ENCODE data around the gene PTGFRN. TPM values are rescaled to one million over a fixed set of nuclear protein-coding genes. Genes with fewer than 3 reads are reported as not detected.

Gene PTGFRN
- total and polyA plus RNA-seq, 2 of the 8 experiments (the other 6 are each of a cell fraction or from before 2014, with no cell fraction given): 13.0 to 32.6 TPM

DNA sequence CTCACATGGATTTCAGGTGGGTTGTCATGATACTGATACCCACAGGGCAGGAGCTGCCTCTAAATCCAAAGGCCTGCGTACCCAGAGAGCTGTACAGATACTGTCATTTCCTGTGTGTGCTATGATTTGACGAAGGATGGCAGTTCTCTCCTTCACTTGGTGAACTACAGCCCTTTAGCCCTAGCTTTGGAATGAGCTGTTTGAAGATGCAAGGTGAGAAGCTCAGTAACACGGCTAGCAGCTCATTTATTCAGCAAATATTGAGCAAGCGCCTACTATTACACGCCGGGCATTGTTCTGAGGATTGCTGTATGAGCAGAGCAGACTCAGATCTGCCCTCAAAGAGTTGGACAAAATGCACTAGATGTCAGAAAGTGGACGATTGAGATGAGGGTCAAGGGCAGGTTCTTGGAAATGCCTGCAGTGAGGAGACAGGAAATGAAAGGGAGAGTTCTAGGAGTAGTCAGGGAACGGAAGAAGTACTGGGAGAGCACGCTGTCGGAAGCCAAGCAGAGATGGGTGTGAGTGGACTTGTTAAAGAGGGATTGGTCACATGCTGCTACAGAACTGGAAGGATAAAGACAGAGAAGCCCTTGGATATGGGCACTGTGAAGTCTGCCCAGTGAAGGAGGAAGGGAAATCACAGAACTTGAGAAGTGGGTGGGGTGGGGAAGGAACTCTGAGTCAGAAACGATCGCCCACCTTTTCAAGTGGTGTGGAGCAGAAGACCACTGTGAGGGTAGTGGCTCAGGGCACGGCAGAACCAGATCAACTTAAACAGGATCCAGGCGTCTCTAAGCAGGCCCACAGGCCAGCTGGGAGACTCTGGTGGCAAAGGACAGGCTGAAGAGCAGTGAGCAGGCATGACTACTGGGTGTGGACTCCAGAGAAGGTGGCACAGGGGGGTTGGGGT is 7.1 kb downstream of the PTGFRN start:
- Histone ChIP-seq H3K23me2 (ENCODE audit: low read depth, low read length) (no peaks in the 10 kb centered on the region), H2BK120ac (replicated peaks; ENCODE audit: low read depth, low read length) (no peak overlapping the region), H3K23ac (ENCODE audit: insufficient read length) (no peak overlapping the region), H3K14ac (ENCODE audit: insufficient read length) (no peak overlapping the region), H2BK5ac (ENCODE audit: low read depth, low read length) (no peak overlapping the region), H2BK12ac (ENCODE audit: low read depth, low read length) (no peak overlapping the region), H3K79me1 (ENCODE audit: low read depth, low read length) (peaks cover 30% of the 10 kb centered on the region), H3K4ac (replicated peaks; ENCODE audit: insufficient read length, low read depth, low read length) (no peak overlapping the region), H4K91ac (replicated peaks; ENCODE audit: insufficient read length, low read length) (no peak overlapping the region), H2BK15ac (ENCODE audit: low read length) (no peak overlapping the region), H3K4me3 (ENCODE audit: extremely low read depth in 1 of 4, insufficient read depth in 2 of 4, low read depth in 3 of 4, low read length in 4 of 4) (no peak overlapping the region), H4K8ac (ENCODE audit: extremely low read depth, insufficient read depth, low read length) (no peak overlapping the region), H3K9ac (replicated peaks in 1 of 4; ENCODE audit: extremely low read depth in 1 of 4, low read depth in 3 of 4, low read length in 3 of 4) (no peak overlapping the region), H2AK5ac (ENCODE audit: low read depth, low read length) (no peak overlapping the region), H3K18ac (ENCODE audit: extremely low read depth, low read length) (0 out of 2 replicates have a peak overlapping the region, but pooled peaks have one; percentile 5), H2BK20ac (ENCODE audit: low read length) (no peak overlapping the region), H3K36me3 (ENCODE audit: control insufficient read depth in 2 of 4, insufficient read depth in 4 of 4, low read length in 3 of 4) (no peaks in the 10 kb centered on the region), H2AFZ (ENCODE audit: low read length) (no peak overlapping the region), H3K27me3 (replicated peaks in 1 of 4; ENCODE audit: control insufficient read depth in 3 of 4, extremely low read depth in 1 of 4, insufficient read depth in 3 of 4, low read length in 3 of 4) (no peaks in the 10 kb centered on the region), H3K56ac (replicated peaks; ENCODE audit: insufficient read length, low read depth, low read length) (no peak overlapping the region), H3K4me2 (ENCODE audit: insufficient read depth in 1 of 2, low read depth in 2 of 2, low read length in 2 of 2) (no peak overlapping the region), H3K27ac (ENCODE audit: low read depth, low read length) (no peak overlapping the region), H4K20me1 (replicated peaks in 1 of 2; ENCODE audit: control insufficient read depth in 1 of 2, insufficient read depth in 2 of 2, low read length in 2 of 2) (peaks cover 0 to 8% of the 10 kb centered on the region in 2 experiments), H4K5ac (ENCODE audit: insufficient read length, low read depth, low read length) (no peak overlapping the region), H3K4me1 (replicated peaks in 1 of 4; ENCODE audit: control insufficient read depth in 3 of 4, insufficient read depth in 4 of 4, low read length in 3 of 4) (peaks cover 0 to 11% (median 5%) of the 10 kb centered on the region in 4 experiments; a peak in 3 of 7 replicates), H3K79me2 (ENCODE audit: control insufficient read depth in 1 of 2, insufficient read depth in 2 of 2, low read length in 2 of 2) (peaks cover 16 to 94% of the 10 kb centered on the region in 2 experiments), H3K9me3 (ENCODE audit: insufficient read depth in 2 of 2, low read depth in 1 of 2, low read length in 1 of 2) (no peaks in the 10 kb centered on the region)
- CTCF ChIA-PET (ENCODE audit: partially characterized antibody): interaction anchor here (0.6 to 1.7 kb wide), 6 partner anchors 18 to 340 kb away, joined by 3 to 5 read pairs (median 3); no protein-coding TSS in a partner anchor
- FAIRE-seq: no peak
- POLR2A ChIA-PET (ENCODE audit: partially characterized antibody): no interaction called here
- no peak for DNase-seq (ENCODE audit: low read depth in 1 of 2, low spot score in 2 of 2)
- 85% methylated on average over 14 of the region's 14 CpGs; no CpG with 5 or more reads in 1 of the 2 experiments for WGBS, 2 experiments (ENCODE audit: extremely low coverage in 1 of 2, insufficient coverage in 1 of 2, insufficient read length in 1 of 2, insufficient replicate concordance in 2 of 2, low coverage in 1 of 2, low lambda C conversion rate in 2 of 2, missing lambda C conversion rate in 1 of 2)
- TF ChIP-seq CBX5 (IDR thresholded peaks at IDR 0.05; ENCODE audit: low read depth, low read length) (no peak), EP300 (IDR thresholded peaks at IDR 0.05; ENCODE audit: borderline replicate concordance in 1 of 2, low read depth in 2 of 2, low read length in 2 of 2) (no peak), RAD21 (IDR thresholded peaks at IDR 0.05 in 1 of 2, conservative IDR thresholded peaks at IDR 0.05 in 1 of 2; ENCODE audit: low read depth in 2 of 2, low read length in 2 of 2) (no peak), NANOG (IDR thresholded peaks at IDR 0.05; ENCODE audit: insufficient read depth, low read depth, low read length, poor library complexity, severe bottlenecking) (no peak), EGR1 (IDR thresholded peaks at IDR 0.05; ENCODE audit: borderline replicate concordance, low read depth, low read length) (no peak), EZH2 (IDR thresholded peaks at IDR 0.05; ENCODE audit: low read depth, low read length, severe bottlenecking) (no peak), TAF7 (optimal IDR thresholded peaks at IDR 0.05; ENCODE audit: borderline replicate concordance, low read depth, low read length) (no peak), SIN3A (conservative IDR thresholded peaks at IDR 0.05 in 1 of 2, IDR thresholded peaks at IDR 0.05 in 1 of 2; ENCODE audit: low read depth in 1 of 2, low read length in 2 of 2) (no peak), JUN (IDR thresholded peaks at IDR 0.05; ENCODE audit: low read depth, low read length) (no peak)
- TF ChIP-seq, protein P1, sequence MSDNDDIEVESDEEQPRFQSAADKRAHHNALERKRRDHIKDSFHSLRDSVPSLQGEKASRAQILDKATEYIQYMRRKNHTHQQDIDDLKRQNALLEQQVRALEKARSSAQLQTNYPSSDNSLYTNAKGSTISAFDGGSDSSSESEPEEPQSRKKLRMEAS (IDR thresholded peaks at IDR 0.05): no peak

Data from H1 (cell line).